GM19452 (cell line): ENCODE measurements around the gene RPL35.
A peak's percentile ranks its signal among the peaks of the same experiment; 100 is the strongest.

Source experiments
- ATAC-seq: cut with Tn5 transposase; IDR thresholded peaks from one replicate; pipeline ENCODE4 v1.9.1; 2021; ENCODE audit not compliant: unreplicated experiment

The RPL35 gene

GRCh38 chr9:124861342-124862229 is at the start of gene RPL35, which contains the start of gene ARPC5L:
Gene RPL35, minus strand, starts transcription at chr9:124861957. Its CDS starts 45 bp downstream, at chr9:124861912.
Gene ARPC5L, plus strand, starts transcription at chr9:124862130. Its CDS starts 7,161 bp downstream, at chr9:124869291.
- peak; percentile 88 for ATAC-seq

GRCh38 chr9:124908098-124908497 is 46.3 kb upstream of the RPL35 start:
- no peak for ATAC-seq

GRCh38 chr9:124906966-124907365 is 45.2 kb upstream of the RPL35 start:
- ATAC-seq, result no peak

GRCh38 chr9:124899845-124900244 is 38.1 kb upstream of the RPL35 start:
- no peak for ATAC-seq

- no peak for ATAC-seq
Measured at GRCh38 chr9:124897570-124898460, 36.1 kb upstream of the RPL35 start.

GRCh38 chr9:124894741-124895170 is 33.0 kb upstream of the RPL35 start:
- ATAC-seq, result no peak

- no peak for ATAC-seq
Measured at GRCh38 chr9:124894035-124894740, 32.4 kb upstream of the RPL35 start.

GRCh38 chr9:124890179-124890578 is 28.4 kb upstream of the RPL35 start:
- ATAC-seq, result no peak

GRCh38 chr9:124889006-124889405 is 27.2 kb upstream of the RPL35 start:
- no peak for ATAC-seq

GRCh38 chr9:124887832-124888231 is 26.1 kb upstream of the RPL35 start:
- no peak for ATAC-seq

- no peak for ATAC-seq
Measured at GRCh38 chr9:124886866-124887492, 25.2 kb upstream of the RPL35 start.

- ATAC-seq, result no peak
Measured at GRCh38 chr9:124886461-124886860, 24.7 kb upstream of the RPL35 start.

GRCh38 chr9:124885551-124885950 is 23.8 kb upstream of the RPL35 start:
- no peak for ATAC-seq

GRCh38 chr9:124884376-124884775 is 22.6 kb upstream of the RPL35 start:
- no peak for ATAC-seq

GRCh38 chr9:124882231-124882630 is 20.5 kb upstream of the RPL35 start:
- ATAC-seq, result no peak

- ATAC-seq, result no peak
Measured at GRCh38 chr9:124881138-124881743, 19.5 kb upstream of the RPL35 start.

GRCh38 chr9:124880501-124880900 is 18.7 kb upstream of the RPL35 start:
- ATAC-seq, result no peak

GRCh38 chr9:124879226-124879625 is 17.5 kb upstream of the RPL35 start:
- no peak for ATAC-seq

GRCh38 chr9:124878518-124878917 is 16.8 kb upstream of the RPL35 start:
- ATAC-seq, result no peak

- ATAC-seq, result no peak
Measured at GRCh38 chr9:124878021-124878420, 16.3 kb upstream of the RPL35 start.
